Activated CD8-positive, alpha-beta memory T cell treated with anti-CD3 and anti-CD28 coated beads for 36 hours (primary cell): ENCODE results near the gene DLGAP1. TPM values are rescaled to one million over a fixed set of nuclear protein-coding genes. Genes with fewer than 3 reads are reported as not detected.

Experiments
- CTCF ChIA-PET: fragments of 350-600 bp; sonication (Branson Sonifier 250); formaldehyde crosslinking; loops from one replicate; lab custom pipeline; 2021; ENCODE audit warnings: antibody characterized with exemption; lab: Charles Lee
- POLR2A ChIA-PET: fragments of 350-600 bp; sonication (Branson Sonifier 250); formaldehyde crosslinking; loops from one replicate; lab custom pipeline; 2021; ENCODE audit warnings: antibody characterized with exemption; lab: Charles Lee
- total RNA-seq, 2 experiments: library from RNA; stranded (reverse); gene quantifications; one replicate each; pipeline ENCODE4 v1.2.3, GENCODE V29; 2021

The DLGAP1 gene
- total RNA-seq, 2 experiments from 2014 or later = not detected

GRCh38 chr18:3520230-3521085 is 934.6 kb downstream of the DLGAP1 start:
- ChIA-PET POLR2A (no interaction called here), CTCF (no interaction called here)

- POLR2A ChIA-PET = no interaction called here
These were observed 940.5 kb downstream of the DLGAP1 start for GRCh38 chr18:3514312-3515216.

GRCh38 chr18:3513481-3513880 is 941.6 kb downstream of the DLGAP1 start:
- POLR2A ChIA-PET = no interaction called here
- CTCF ChIA-PET = no interaction called here

More at GRCh38 chr18:3514312-3515216, 940.5 kb downstream of the DLGAP1 start:
- CTCF ChIA-PET = no interaction called here

- CTCF ChIA-PET = no interaction called here
- POLR2A ChIA-PET = interaction anchor here (0.6 kb wide), 1 partner anchor 128 kb away, joined by 6 read pairs; no protein-coding TSS in a partner anchor
These were observed 943.1 kb downstream of the DLGAP1 start for GRCh38 chr18:3511980-3512379.

GRCh38 chr18:3510896-3511295 is 944.2 kb downstream of the DLGAP1 start:
- ChIA-PET CTCF (interaction anchor here (1.2 kb wide), 1 partner anchor 214 kb away, joined by 3 read pairs; no protein-coding TSS in a partner anchor), POLR2A (no interaction called here)

- ChIA-PET POLR2A (no interaction called here), CTCF (no interaction called here)
These were observed 945.1 kb downstream of the DLGAP1 start for GRCh38 chr18:3510024-3510423.

GRCh38 chr18:3508576-3509549 is 946.2 kb downstream of the DLGAP1 start:
- ChIA-PET POLR2A (no interaction called here), CTCF (interaction anchor here (1.0 kb wide), 2 partner anchors 9 to 18 kb away, joined by 3 to 4 read pairs; no protein-coding TSS in a partner anchor)

- POLR2A ChIA-PET = no interaction called here
- CTCF ChIA-PET = no interaction called here
These were observed 950.5 kb downstream of the DLGAP1 start for GRCh38 chr18:3504637-3505036.

- CTCF ChIA-PET = no interaction called here
- POLR2A ChIA-PET = no interaction called here
These were observed 952.5 kb downstream of the DLGAP1 start for GRCh38 chr18:3502650-3503049.

- ChIA-PET POLR2A (no interaction called here), CTCF (interaction anchor here (0.8 to 1.4 kb wide), 2 partner anchors 8 to 86 kb away, joined by 3 to 4 read pairs; no protein-coding TSS in a partner anchor)
These were observed 955.1 kb downstream of the DLGAP1 start for GRCh38 chr18:3500016-3500415.

GRCh38 chr18:3499501-3499900 is 955.6 kb downstream of the DLGAP1 start:
- POLR2A ChIA-PET = no interaction called here

GRCh38 chr18:3498698-3499471 is 956.2 kb downstream of the DLGAP1 start:
- POLR2A ChIA-PET = no interaction called here

More at GRCh38 chr18:3499501-3499900, 955.6 kb downstream of the DLGAP1 start:
- CTCF ChIA-PET = interaction anchor here (0.8 to 1.4 kb wide), 3 partner anchors 9 to 86 kb away, joined by 3 to 4 read pairs (median 3); no protein-coding TSS in a partner anchor

GRCh38 chr18:3495691-3496430 is 959.2 kb downstream of the DLGAP1 start:
- ChIA-PET CTCF (no interaction called here), POLR2A (no interaction called here)

More at GRCh38 chr18:3498698-3499471, 956.2 kb downstream of the DLGAP1 start:
- CTCF ChIA-PET = interaction anchor here (0.5 to 1.4 kb wide), 4 partner anchors 9 to 87 kb away, joined by 3 to 4 read pairs (median 3); no protein-coding TSS in a partner anchor

GRCh38 chr18:3494569-3494968 is 960.5 kb downstream of the DLGAP1 start:
- ChIA-PET POLR2A (no interaction called here), CTCF (interaction anchor here (1.2 kb wide), 1 partner anchor 33 kb away, joined by 3 read pairs; no protein-coding TSS in a partner anchor)

- ChIA-PET CTCF (interaction anchor here (1.2 kb wide), 1 partner anchor 33 kb away, joined by 3 read pairs; no protein-coding TSS in a partner anchor), POLR2A (no interaction called here)
These were observed 960.9 kb downstream of the DLGAP1 start for GRCh38 chr18:3494245-3494526.

- ChIA-PET POLR2A (no interaction called here), CTCF (interaction anchor here (1.2 kb wide), 1 partner anchor 32 kb away, joined by 3 read pairs; no protein-coding TSS in a partner anchor)
These were observed 961.4 kb downstream of the DLGAP1 start for GRCh38 chr18:3493501-3494244.
